Ovary (tissue), 3 donors: ENCODE measurements around the gene TUNAR.

Source experiments
- CTCF ChIP-seq, 3 donors: fragments of 450-650 bp in 2 of 3; fragments of 200-600 bp in 1 of 3; IDR thresholded peaks; one replicate each; pipeline versions ENCODE4 v1.5.1 to v1.8.0; 2016 to 2022; ENCODE audit warnings: antibody characterized with exemption in 3 of 3, mild to moderate bottlenecking in 1 of 3
- EP300 ChIP-seq: sonication (generic); formaldehyde crosslinking; IDR thresholded peaks from one replicate; pipeline ENCODE4 v1.6.1; 2017; ENCODE audit warnings: antibody characterized with exemption
- POLR2A ChIP-seq: fragments of 450-650 bp; IDR thresholded peaks from one replicate; pipeline ENCODE4 v1.6.1; 2017; ENCODE audit warnings: antibody characterized with exemption, mild to moderate bottlenecking, moderate library complexity
- donor health status: DM: no; HTN: no; CAD: no.

DNA sequence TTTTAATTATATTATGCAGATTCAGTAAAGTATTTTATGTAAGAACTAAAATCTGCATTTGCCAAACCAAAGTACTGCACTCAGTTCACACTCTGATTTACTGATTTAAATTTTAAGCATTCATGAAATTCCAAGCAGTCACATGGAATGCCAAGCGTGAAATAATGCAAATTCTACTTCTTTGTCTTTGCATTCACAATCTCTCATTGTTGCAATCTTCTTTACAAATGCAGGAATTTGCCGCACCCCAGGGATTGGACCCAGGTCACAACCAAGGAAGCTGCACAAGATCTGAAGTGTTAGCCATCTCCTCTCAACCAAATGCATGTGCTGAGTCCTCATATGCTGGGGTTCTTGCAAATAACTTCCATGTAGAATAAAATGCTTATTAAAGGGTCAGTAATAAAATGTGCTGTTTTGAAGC, 71.9 kb downstream of the TUNAR start:
- no peak for TF ChIP-seq CTCF (IDR thresholded peaks at IDR 0.05)
- TF ChIP-seq POLR2A = no peak
- no peak for TF ChIP-seq EP300
